ENCODE results near the gene NIPAL3. TPM values are rescaled to one million over a fixed set of nuclear protein-coding genes. Genes with fewer than 3 reads are reported as not detected.

NIPAL3 gene
- total RNA-seq, 1 donor from 2014 or later, result 45.0 TPM

DNA sequence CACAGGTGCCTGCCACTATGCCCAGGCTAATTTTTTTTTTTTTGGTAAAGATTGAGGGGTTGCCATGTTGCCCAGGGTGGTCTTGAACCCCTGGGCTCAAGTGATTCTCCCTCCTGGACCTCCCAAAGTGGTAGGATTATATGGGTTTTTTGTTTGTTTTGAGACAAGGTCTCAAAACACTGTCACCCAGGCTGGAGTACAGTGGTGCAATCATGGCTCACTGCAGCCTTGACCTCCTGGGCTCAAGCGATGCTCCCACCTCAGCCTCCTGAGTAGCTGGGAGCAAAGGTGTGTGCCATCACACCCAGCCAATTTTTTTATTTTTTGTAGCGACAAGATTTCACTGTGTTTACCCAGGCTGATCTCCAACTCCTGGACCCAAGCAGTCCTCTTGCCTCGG is 78.2 kb downstream of the NIPAL3 start:
- TF ChIP-seq CTCF (IDR thresholded peaks at IDR 0.05; ENCODE audit: insufficient read depth, low read length, poor library complexity, severe bottlenecking), result no peak
- DNase-seq (ENCODE audit: low read depth), result no peak

GRCh38 chr1:24498589-24498988 is 83.0 kb downstream of the NIPAL3 start:
- H3K36me3 ChIP-seq (ENCODE audit: control insufficient read depth, insufficient read depth, low read length), result no peaks in the 10 kb centered on the region

More for the DNA sequence above, 78.2 kb downstream of the NIPAL3 start:
- H3K36me3 ChIP-seq (ENCODE audit: control insufficient read depth, insufficient read depth, low read length), result no peaks in the 10 kb centered on the region
- no peaks in the 10 kb centered on the region for H3K27me3 ChIP-seq (ENCODE audit: control insufficient read depth, insufficient read depth, low read length)
- no peak overlapping the region for H3K4me3 ChIP-seq (ENCODE audit: low read depth, low read length)

GRCh38 chr1:24500448-24501048 is 84.9 kb downstream of the NIPAL3 start:
- H3K36me3 ChIP-seq (ENCODE audit: control insufficient read depth, insufficient read depth, low read length), result no peaks in the 10 kb centered on the region

More at GRCh38 chr1:24498589-24498988, 83.0 kb downstream of the NIPAL3 start:
- DNase-seq (ENCODE audit: low read depth), result no peak
- no peak for TF ChIP-seq CTCF (IDR thresholded peaks at IDR 0.05; ENCODE audit: insufficient read depth, low read length, poor library complexity, severe bottlenecking)
- H3K4me3 ChIP-seq (ENCODE audit: low read depth, low read length), result no peak overlapping the region
- H3K27me3 ChIP-seq (ENCODE audit: control insufficient read depth, insufficient read depth, low read length), result no peaks in the 10 kb centered on the region

GRCh38 chr1:24501371-24502064 is 85.9 kb downstream of the NIPAL3 start:
- no peak for TF ChIP-seq CTCF (IDR thresholded peaks at IDR 0.05; ENCODE audit: insufficient read depth, low read length, poor library complexity, severe bottlenecking)
- Histone ChIP-seq H3K27me3 (ENCODE audit: control insufficient read depth, insufficient read depth, low read length) (no peaks in the 10 kb centered on the region), H3K4me3 (ENCODE audit: low read depth, low read length) (peak overlapping the region; percentile 79), H3K36me3 (ENCODE audit: control insufficient read depth, insufficient read depth, low read length) (no peaks in the 10 kb centered on the region)
- no peak for DNase-seq (ENCODE audit: low read depth)

More at GRCh38 chr1:24500448-24501048, 84.9 kb downstream of the NIPAL3 start:
- no peak for TF ChIP-seq CTCF (IDR thresholded peaks at IDR 0.05; ENCODE audit: insufficient read depth, low read length, poor library complexity, severe bottlenecking)
- DNase-seq (ENCODE audit: low read depth), result no peak
- no peaks in the 10 kb centered on the region for H3K27me3 ChIP-seq (ENCODE audit: control insufficient read depth, insufficient read depth, low read length)
- no peak overlapping the region for H3K4me3 ChIP-seq (ENCODE audit: low read depth, low read length)

DNA sequence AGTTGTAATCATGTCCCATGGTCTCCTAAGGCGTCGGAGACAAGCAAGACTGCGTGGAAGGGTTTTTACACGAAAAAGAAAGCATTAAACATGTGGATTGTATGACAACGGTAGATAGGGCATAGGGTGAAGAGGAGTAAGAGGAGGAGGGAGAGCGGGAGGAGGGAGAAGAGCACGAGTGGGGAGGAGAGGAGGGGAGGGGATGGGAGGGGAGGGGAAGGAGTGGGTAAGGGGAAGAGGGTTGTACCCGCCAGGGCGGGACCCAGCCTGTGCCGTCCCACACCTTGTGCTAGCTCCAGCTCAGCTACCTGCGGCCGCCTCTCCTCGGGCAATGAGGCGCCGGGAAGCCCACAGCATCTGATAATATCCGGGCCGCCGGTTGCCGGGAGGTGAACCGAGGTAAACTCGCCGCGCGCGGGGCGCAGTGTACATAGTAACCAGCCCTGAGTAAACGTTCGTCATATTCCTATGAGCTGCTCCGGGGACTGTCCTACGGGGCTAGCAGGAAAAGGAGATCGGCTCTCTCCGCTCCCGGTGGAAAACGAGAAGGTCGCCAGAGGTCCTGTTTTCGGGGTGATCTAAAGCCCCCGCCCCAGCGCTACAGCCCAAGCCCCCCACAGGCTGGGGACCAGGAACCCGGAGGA is 86.6 kb downstream of the NIPAL3 start:
- no peak for TF ChIP-seq CTCF (IDR thresholded peaks at IDR 0.05; ENCODE audit: insufficient read depth, low read length, poor library complexity, severe bottlenecking)
- no peaks in the 10 kb centered on the region for H3K27me3 ChIP-seq (ENCODE audit: control insufficient read depth, insufficient read depth, low read length)
- DNase-seq (ENCODE audit: low read depth), result peak; percentile 19
- H3K36me3 ChIP-seq (ENCODE audit: control insufficient read depth, insufficient read depth, low read length), result no peaks in the 10 kb centered on the region
- peak overlapping the region; percentile 79 for H3K4me3 ChIP-seq (ENCODE audit: low read depth, low read length)
